ENCODE measurements around the gene DBP.
A peak's percentile ranks its signal among the peaks of the same experiment; 100 is the strongest.

The DBP gene

DNA sequence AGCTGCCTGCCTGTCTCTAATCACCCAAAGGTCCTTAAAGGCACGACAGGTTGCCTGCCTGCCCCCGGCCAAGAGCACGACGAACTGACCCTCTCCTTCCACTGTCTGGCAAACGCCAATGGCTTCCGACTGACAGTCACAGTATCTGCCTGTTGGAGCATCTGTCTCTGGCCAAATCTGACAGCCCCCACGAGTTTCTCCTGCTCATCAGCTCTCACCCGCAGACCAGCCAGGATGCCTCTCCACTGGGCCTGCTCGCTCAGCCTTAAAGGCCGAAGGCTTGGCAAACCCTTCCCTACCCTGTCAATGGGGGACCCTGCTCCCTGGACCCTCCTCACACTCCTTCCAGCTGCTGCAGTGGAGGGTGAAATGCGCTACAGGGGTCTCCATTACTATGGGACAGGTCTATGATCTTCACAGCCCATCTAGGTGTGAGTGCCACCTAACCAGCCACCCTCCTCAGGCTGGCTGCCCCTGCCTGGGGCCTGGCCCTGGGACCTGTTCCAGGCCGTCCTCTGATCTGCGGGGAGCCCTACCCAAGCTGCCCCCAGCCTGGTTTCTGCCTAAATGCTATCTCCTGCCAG, 23.2 kb downstream of the DBP start:
- H3K4me3 ChIP-seq (ENCODE audit: low read depth, low read length) = no peak overlapping the region
- peak; percentile 32 for DNase-seq (ENCODE audit: low read depth)
- TF ChIP-seq, protein P1, sequence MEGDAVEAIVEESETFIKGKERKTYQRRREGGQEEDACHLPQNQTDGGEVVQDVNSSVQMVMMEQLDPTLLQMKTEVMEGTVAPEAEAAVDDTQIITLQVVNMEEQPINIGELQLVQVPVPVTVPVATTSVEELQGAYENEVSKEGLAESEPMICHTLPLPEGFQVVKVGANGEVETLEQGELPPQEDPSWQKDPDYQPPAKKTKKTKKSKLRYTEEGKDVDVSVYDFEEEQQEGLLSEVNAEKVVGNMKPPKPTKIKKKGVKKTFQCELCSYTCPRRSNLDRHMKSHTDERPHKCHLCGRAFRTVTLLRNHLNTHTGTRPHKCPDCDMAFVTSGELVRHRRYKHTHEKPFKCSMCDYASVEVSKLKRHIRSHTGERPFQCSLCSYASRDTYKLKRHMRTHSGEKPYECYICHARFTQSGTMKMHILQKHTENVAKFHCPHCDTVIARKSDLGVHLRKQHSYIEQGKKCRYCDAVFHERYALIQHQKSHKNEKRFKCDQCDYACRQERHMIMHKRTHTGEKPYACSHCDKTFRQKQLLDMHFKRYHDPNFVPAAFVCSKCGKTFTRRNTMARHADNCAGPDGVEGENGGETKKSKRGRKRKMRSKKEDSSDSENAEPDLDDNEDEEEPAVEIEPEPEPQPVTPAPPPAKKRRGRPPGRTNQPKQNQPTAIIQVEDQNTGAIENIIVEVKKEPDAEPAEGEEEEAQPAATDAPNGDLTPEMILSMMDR (IDR thresholded peaks at IDR 0.05; ENCODE audit: insufficient read depth, low read depth, low read length, missing control alignments) = no peak

DNA sequence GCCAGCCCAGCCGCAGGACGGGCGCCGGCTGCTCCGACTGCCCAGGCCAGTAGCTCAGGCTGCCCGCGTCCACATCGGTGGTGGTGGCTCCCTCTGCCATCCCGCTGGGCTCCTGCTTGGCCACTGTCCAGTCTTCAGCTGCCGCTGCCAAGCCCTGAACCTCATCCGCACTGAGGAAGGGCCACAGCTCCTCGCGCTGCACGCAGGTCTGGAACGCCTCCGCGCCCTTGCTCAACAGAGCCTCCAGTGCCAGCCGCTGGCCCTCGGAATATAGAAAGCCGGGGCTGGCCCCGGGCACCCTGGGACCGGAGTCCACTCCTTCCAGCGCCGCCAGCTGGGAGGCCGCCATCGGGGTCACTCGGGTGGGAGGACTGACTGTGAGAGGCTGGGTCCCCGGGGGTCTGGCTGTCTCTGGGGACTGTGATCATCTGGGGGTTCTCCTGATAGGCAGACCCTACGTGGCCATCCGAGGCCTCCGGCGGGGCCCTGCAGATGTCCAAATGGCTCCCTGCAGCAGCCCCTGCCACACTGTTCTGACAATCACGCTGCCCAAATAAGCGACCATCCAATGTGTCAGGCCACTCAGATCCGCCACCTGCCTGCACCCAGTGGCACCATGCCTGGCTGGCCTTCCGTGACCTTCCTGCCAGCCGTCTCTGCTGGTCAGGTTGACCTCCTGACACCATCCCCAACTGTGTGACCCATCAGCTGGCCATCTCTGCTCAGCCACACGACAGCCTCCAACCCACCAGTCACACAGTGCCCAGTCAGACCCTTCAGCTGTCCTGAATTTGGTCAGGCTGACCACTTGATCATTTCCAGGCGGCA, 23.9 kb downstream of the DBP start:
- peak; percentile 26 for DNase-seq (ENCODE audit: low read depth)
- TF ChIP-seq, protein P1 (IDR thresholded peaks at IDR 0.05; ENCODE audit: insufficient read depth, low read depth, low read length, missing control alignments) = no peak
- H3K4me3 ChIP-seq (ENCODE audit: low read depth, low read length) = no peak overlapping the region

DNA sequence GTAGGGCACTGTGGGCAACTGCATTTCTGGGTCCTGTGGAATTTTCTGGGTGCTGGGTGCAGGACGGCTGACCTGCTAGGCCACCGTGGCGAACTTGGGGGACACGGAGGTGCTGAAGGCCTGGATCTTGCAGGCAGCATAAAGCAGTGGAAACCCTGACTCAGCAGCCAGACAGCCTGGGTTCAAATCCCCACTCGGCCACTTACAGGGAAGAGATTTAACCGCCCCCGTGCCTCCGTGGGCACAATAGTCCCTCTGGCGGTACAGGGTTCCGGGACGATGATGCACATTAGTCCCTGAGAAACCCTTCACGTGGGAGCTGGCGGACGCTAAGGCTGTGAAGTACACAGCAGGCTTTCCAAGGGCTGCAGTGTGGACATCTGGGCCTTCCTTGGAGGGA, 25.3 kb downstream of the DBP start:
- no peak overlapping the region for H3K4me3 ChIP-seq (ENCODE audit: low read depth, low read length)
- TF ChIP-seq, protein P1 (IDR thresholded peaks at IDR 0.05; ENCODE audit: insufficient read depth, low read depth, low read length, missing control alignments) = no peak
- DNase-seq (ENCODE audit: low read depth) = no peak

DNA sequence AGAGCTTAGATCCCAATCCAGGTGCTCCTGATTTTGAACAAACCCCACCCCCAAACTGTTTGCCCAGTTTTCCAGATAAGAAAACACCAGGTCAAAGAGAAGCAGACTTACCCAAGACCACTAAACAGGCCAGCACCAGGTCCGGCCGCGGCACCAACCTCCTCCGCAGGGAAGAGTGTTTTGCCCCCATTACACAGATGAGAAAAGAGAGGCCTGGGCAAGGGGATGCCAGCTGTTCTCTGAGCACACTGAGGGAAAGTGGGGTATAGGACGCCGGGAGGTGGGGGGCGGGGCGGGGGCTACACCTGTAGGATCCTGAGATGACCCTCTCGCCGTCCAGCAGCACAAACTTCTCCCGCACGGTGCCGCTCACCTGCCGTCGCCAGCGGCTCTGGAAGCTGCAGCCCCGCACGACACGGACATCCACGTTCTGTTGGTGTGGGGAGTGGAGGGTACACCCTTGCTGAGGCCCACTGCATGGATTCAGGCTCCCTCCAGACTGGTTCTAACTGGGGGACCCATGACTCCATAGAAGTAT, 27.5 kb downstream of the DBP start:
- H3K4me3 ChIP-seq (ENCODE audit: low read depth, low read length) = no peak overlapping the region
- no peak for DNase-seq (ENCODE audit: low read depth)
- TF ChIP-seq, protein P1 (IDR thresholded peaks at IDR 0.05; ENCODE audit: insufficient read depth, low read depth, low read length, missing control alignments) = no peak

DNA sequence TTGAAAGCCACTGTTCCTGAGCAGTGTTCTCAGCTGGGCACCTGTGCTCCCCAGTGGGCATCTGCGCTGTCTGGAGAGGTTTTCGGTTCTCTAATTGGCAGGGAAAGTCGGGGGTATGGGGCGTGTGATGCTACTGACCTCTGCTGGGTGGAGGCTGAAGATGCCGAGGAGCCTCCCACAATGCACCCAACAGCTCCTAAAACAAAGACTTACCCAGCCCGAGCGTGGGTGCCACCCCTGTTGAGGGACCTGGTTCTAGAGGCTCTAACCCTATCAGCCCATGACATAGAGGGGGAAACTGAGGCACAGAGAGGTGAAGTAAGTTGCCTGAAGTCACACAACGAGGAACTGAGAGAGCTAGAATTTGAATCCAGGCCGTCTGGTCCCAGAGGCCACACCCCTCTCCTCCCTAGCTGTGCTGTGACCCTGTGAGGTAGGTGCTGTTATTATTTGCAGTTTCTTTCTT, 28.3 kb downstream of the DBP start:
- TF ChIP-seq, protein P1 (IDR thresholded peaks at IDR 0.05; ENCODE audit: insufficient read depth, low read depth, low read length, missing control alignments) = peak; percentile 81
- no peak overlapping the region for H3K4me3 ChIP-seq (ENCODE audit: low read depth, low read length)
- DNase-seq (ENCODE audit: low read depth) = peak; percentile 79

DNA sequence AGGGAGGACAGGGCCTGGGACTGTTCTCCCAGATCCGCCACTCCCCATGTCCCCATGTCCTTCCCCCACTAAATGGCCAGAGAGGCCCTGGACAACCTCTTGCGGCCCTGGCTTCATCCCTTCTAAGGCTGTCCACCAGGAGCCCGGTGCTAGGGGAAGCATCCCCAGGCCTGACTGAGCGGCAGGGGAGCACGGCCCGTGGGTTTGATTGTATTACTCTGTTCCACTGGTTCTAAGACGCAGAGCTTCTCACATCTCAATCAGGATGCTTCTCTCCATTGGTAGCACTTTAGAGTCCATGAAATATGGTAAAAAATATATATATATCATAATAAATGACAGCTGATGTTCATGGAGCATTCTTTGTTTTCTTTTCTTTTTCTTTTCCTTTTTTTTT, 29.8 kb downstream of the DBP start:
- no peak for DNase-seq (ENCODE audit: low read depth)
- TF ChIP-seq, protein P1 (IDR thresholded peaks at IDR 0.05; ENCODE audit: insufficient read depth, low read depth, low read length, missing control alignments) = no peak
- no peak overlapping the region for H3K4me3 ChIP-seq (ENCODE audit: low read depth, low read length)

Measured in GM12865 (cell line).